Measurements from ENCODE around the gene TMEM138.
A peak's percentile ranks its signal among the peaks of the same experiment; 100 is the strongest.

The TMEM138 gene

GRCh38 chr11:61361741-61362541, at the start of gene TMEM138, which contains the start of gene CYB561A3:
Gene TMEM138, plus strand, starts transcription at chr11:61362374. Its CDS starts 2,017 bp downstream, at chr11:61364391.
Gene CYB561A3, minus strand, starts transcription at chr11:61361882. Its CDS starts 5,169 bp downstream, at chr11:61356713.
- Histone ChIP-seq H3K27ac (ENCODE audit: low read length) (peak within 1 kb of the TSS; percentile 99), H3K27me3 (ENCODE audit: control insufficient read depth in 1 of 2, insufficient read depth in 2 of 2, low read length in 2 of 2) (no peaks in the 10 kb centered on the region), H3K36me3 (ENCODE audit: control insufficient read depth in 2 of 2, insufficient read depth in 2 of 2, low read length in 2 of 2) (peaks cover 14 to 22% of the 10 kb centered on the region in 2 donors), H3K4me3 (ENCODE audit: low read length in 2 of 2) (peak within 1 kb of the TSS; percentile 98 to 100), H3K9ac (ENCODE audit: low read length in 2 of 2) (peak within 1 kb of the TSS; percentile 97 to 98), H3K4me1 (ENCODE audit: control insufficient read depth, insufficient read depth, low read length) (peaks cover 12% of the 10 kb centered on the region), H3K9me3 (ENCODE audit: control insufficient read depth in 2 of 2, low read length in 2 of 2) (no peaks in the 10 kb centered on the region)

- Histone ChIP-seq H3K4me1 (ENCODE audit: control insufficient read depth, insufficient read depth, low read length) (no peaks in the 10 kb centered on the region), H3K27ac (ENCODE audit: low read length) (no peak overlapping the region), H3K4me3 (ENCODE audit: low read length in 2 of 2) (no peak overlapping the region), H3K9ac (ENCODE audit: low read length in 2 of 2) (no peak overlapping the region), H3K9me3 (ENCODE audit: control insufficient read depth in 2 of 2, low read length in 2 of 2) (no peaks in the 10 kb centered on the region), H3K36me3 (ENCODE audit: control insufficient read depth in 2 of 2, insufficient read depth in 2 of 2, low read length in 2 of 2) (peaks cover 56 to 66% of the 10 kb centered on the region in 2 donors), H3K27me3 (ENCODE audit: control insufficient read depth in 1 of 2, insufficient read depth in 2 of 2, low read length in 2 of 2) (no peaks in the 10 kb centered on the region)
Observed at GRCh38 chr11:61315260-61315659, 46.9 kb upstream of the TMEM138 start.

- H3K27ac ChIP-seq (ENCODE audit: low read length): no peak overlapping the region
- no peaks in the 10 kb centered on the region for H3K4me1 ChIP-seq (ENCODE audit: control insufficient read depth, insufficient read depth, low read length)
- no peak overlapping the region for H3K4me3 ChIP-seq (ENCODE audit: low read length in 2 of 2)
- no peak overlapping the region for H3K9ac ChIP-seq (ENCODE audit: low read length in 2 of 2)
- H3K9me3 ChIP-seq (ENCODE audit: control insufficient read depth in 2 of 2, low read length in 2 of 2): no peaks in the 10 kb centered on the region
- H3K36me3 ChIP-seq (ENCODE audit: control insufficient read depth in 2 of 2, insufficient read depth in 2 of 2, low read length in 2 of 2): peaks cover 55 to 57% of the 10 kb centered on the region in 2 donors
- no peaks in the 10 kb centered on the region for H3K27me3 ChIP-seq (ENCODE audit: control insufficient read depth in 1 of 2, insufficient read depth in 2 of 2, low read length in 2 of 2)
Observed at GRCh38 chr11:61325649-61326414, 36.3 kb upstream of the TMEM138 start.

- no peaks in the 10 kb centered on the region for H3K9me3 ChIP-seq (ENCODE audit: control insufficient read depth in 2 of 2, low read length in 2 of 2)
- peaks cover 40 to 41% of the 10 kb centered on the region in 2 donors for H3K36me3 ChIP-seq (ENCODE audit: control insufficient read depth in 2 of 2, insufficient read depth in 2 of 2, low read length in 2 of 2)
- H3K9ac ChIP-seq (ENCODE audit: low read length in 2 of 2): no peak overlapping the region
- no peak overlapping the region for H3K27ac ChIP-seq (ENCODE audit: low read length)
- H3K4me1 ChIP-seq (ENCODE audit: control insufficient read depth, insufficient read depth, low read length): peaks cover 14% of the 10 kb centered on the region
- no peaks in the 10 kb centered on the region for H3K27me3 ChIP-seq (ENCODE audit: control insufficient read depth in 1 of 2, insufficient read depth in 2 of 2, low read length in 2 of 2)
- H3K4me3 ChIP-seq (ENCODE audit: low read length in 2 of 2): no peak overlapping the region
Observed at GRCh38 chr11:61327669-61328071, 34.5 kb upstream of the TMEM138 start.

GRCh38 chr11:61328351-61328750, 33.8 kb upstream of the TMEM138 start:
- Histone ChIP-seq H3K4me3 (ENCODE audit: low read length in 2 of 2) (no peak overlapping the region), H3K9me3 (ENCODE audit: control insufficient read depth in 2 of 2, low read length in 2 of 2) (no peaks in the 10 kb centered on the region), H3K4me1 (ENCODE audit: control insufficient read depth, insufficient read depth, low read length) (peaks cover 17% of the 10 kb centered on the region), H3K36me3 (ENCODE audit: control insufficient read depth in 2 of 2, insufficient read depth in 2 of 2, low read length in 2 of 2) (peaks cover 33 to 34% of the 10 kb centered on the region in 2 donors), H3K27ac (ENCODE audit: low read length) (no peak overlapping the region), H3K9ac (ENCODE audit: low read length in 2 of 2) (no peak overlapping the region), H3K27me3 (ENCODE audit: control insufficient read depth in 1 of 2, insufficient read depth in 2 of 2, low read length in 2 of 2) (no peaks in the 10 kb centered on the region)

GRCh38 chr11:61329871-61330270, 32.3 kb upstream of the TMEM138 start:
- Histone ChIP-seq H3K27ac (ENCODE audit: low read length) (no peak overlapping the region), H3K9me3 (ENCODE audit: control insufficient read depth in 2 of 2, low read length in 2 of 2) (no peaks in the 10 kb centered on the region), H3K9ac (ENCODE audit: low read length in 2 of 2) (no peak overlapping the region), H3K4me1 (ENCODE audit: control insufficient read depth, insufficient read depth, low read length) (peaks cover 25% of the 10 kb centered on the region), H3K27me3 (ENCODE audit: control insufficient read depth in 1 of 2, insufficient read depth in 2 of 2, low read length in 2 of 2) (no peaks in the 10 kb centered on the region), H3K36me3 (ENCODE audit: control insufficient read depth in 2 of 2, insufficient read depth in 2 of 2, low read length in 2 of 2) (peaks cover 25 to 27% of the 10 kb centered on the region in 2 donors), H3K4me3 (ENCODE audit: low read length in 2 of 2) (no peak overlapping the region)

GRCh38 chr11:61331651-61332050, 30.5 kb upstream of the TMEM138 start:
- peak overlapping the region; percentile 92 to 96 for H3K9ac ChIP-seq (ENCODE audit: low read length in 2 of 2)
- no peak overlapping the region for H3K27ac ChIP-seq (ENCODE audit: low read length)
- peaks cover 37% of the 10 kb centered on the region for H3K4me1 ChIP-seq (ENCODE audit: control insufficient read depth, insufficient read depth, low read length)
- no peaks in the 10 kb centered on the region for H3K27me3 ChIP-seq (ENCODE audit: control insufficient read depth in 1 of 2, insufficient read depth in 2 of 2, low read length in 2 of 2)
- peak overlapping the region; percentile 76 to 96 for H3K4me3 ChIP-seq (ENCODE audit: low read length in 2 of 2)
- no peaks in the 10 kb centered on the region for H3K9me3 ChIP-seq (ENCODE audit: control insufficient read depth in 2 of 2, low read length in 2 of 2)
- H3K36me3 ChIP-seq (ENCODE audit: control insufficient read depth in 2 of 2, insufficient read depth in 2 of 2, low read length in 2 of 2): peaks cover 15 to 17% of the 10 kb centered on the region in 2 donors

- H3K9ac ChIP-seq (ENCODE audit: low read length in 2 of 2): peak overlapping the region; percentile 92 to 96
- H3K27ac ChIP-seq (ENCODE audit: low read length): peak overlapping the region; percentile 92
- peaks cover 12 to 15% of the 10 kb centered on the region in 2 donors for H3K36me3 ChIP-seq (ENCODE audit: control insufficient read depth in 2 of 2, insufficient read depth in 2 of 2, low read length in 2 of 2)
- H3K4me3 ChIP-seq (ENCODE audit: low read length in 2 of 2): peak overlapping the region; percentile 76 to 96
- H3K9me3 ChIP-seq (ENCODE audit: control insufficient read depth in 2 of 2, low read length in 2 of 2): no peaks in the 10 kb centered on the region
- H3K27me3 ChIP-seq (ENCODE audit: control insufficient read depth in 1 of 2, insufficient read depth in 2 of 2, low read length in 2 of 2): no peaks in the 10 kb centered on the region
- H3K4me1 ChIP-seq (ENCODE audit: control insufficient read depth, insufficient read depth, low read length): peaks cover 37% of the 10 kb centered on the region
Observed at GRCh38 chr11:61332281-61332796, 29.8 kb upstream of the TMEM138 start.

GRCh38 chr11:61332797-61333549, 29.2 kb upstream of the TMEM138 start, which contains the start of the genes DDB1 and TKFC:
Gene DDB1, minus strand, starts transcription at chr11:61333105. Its CDS starts 137 bp downstream, at chr11:61332968.
Gene TKFC, plus strand, starts transcription at chr11:61333228. Its CDS starts 1,501 bp downstream, at chr11:61334729.
- H3K36me3 ChIP-seq (ENCODE audit: control insufficient read depth in 2 of 2, insufficient read depth in 2 of 2, low read length in 2 of 2): peaks cover 10 to 11% of the 10 kb centered on the region in 2 donors
- peak within 1 kb of the TSS; percentile 92 to 96 for H3K9ac ChIP-seq (ENCODE audit: low read length in 2 of 2)
- no peaks in the 10 kb centered on the region for H3K27me3 ChIP-seq (ENCODE audit: control insufficient read depth in 1 of 2, insufficient read depth in 2 of 2, low read length in 2 of 2)
- H3K4me3 ChIP-seq (ENCODE audit: low read length in 2 of 2): peak within 1 kb of the TSS; percentile 76 to 96
- H3K27ac ChIP-seq (ENCODE audit: low read length): peak within 1 kb of the TSS; percentile 92
- no peaks in the 10 kb centered on the region for H3K9me3 ChIP-seq (ENCODE audit: control insufficient read depth in 2 of 2, low read length in 2 of 2)
- H3K4me1 ChIP-seq (ENCODE audit: control insufficient read depth, insufficient read depth, low read length): peaks cover 37% of the 10 kb centered on the region

Data from stomach smooth muscle (tissue), 2 donors.